ENCODE data around the gene DNAJC28.

GRCh38 chr21:33441489-33442477 is 49.7 kb downstream of the DNAJC28 start:
- TF ChIP-seq ZBTB11 (tag by site-specific recombination; conservative IDR thresholded peaks at IDR 0.05; ENCODE audit: low read depth) (no peak), ZNF138 (tag by site-specific recombination; IDR thresholded peaks at IDR 0.05; ENCODE audit: borderline replicate concordance) (no peak), GLI4 (tag by site-specific recombination; IDR thresholded peaks at IDR 0.05) (no peak), TRIM28 (IDR thresholded peaks at IDR 0.05; ENCODE audit: borderline replicate concordance, low read length) (no peak), ZNF274 (IDR thresholded peaks at IDR 0.05; ENCODE audit: low read length) (no peak), ZNF274 (tag by site-specific recombination; IDR thresholded peaks at IDR 0.05; ENCODE audit: borderline replicate concordance) (no peak)
